Gastroesophageal sphincter (tissue), 4 donors: ENCODE data around the gene C1QL3. TPM values are rescaled to one million over a fixed set of nuclear protein-coding genes. Genes with fewer than 3 reads are reported as not detected.

Source experiments
- ATAC-seq: fragments of 150-250 bp; one replicate; pipeline ENCODE4 v1.9.1; 2016; ENCODE audit warnings: mild to moderate bottlenecking, moderate library complexity
- H3K27ac ChIP-seq, 4 donors: fragments of 200-600 bp; sonication (generic) in 3 of 4; 1 replicate in 3 of 4; 2 replicates in 1 of 4; pipeline ENCODE4 v1.5.1; 2016 to 2019
- H3K27me3 ChIP-seq: fragments of 200-600 bp; sonication (generic); one replicate; pipeline ENCODE4 v1.5.1; 2019
- H3K36me3 ChIP-seq, 2 donors: fragments of 200-600 bp; sonication (generic); one replicate each; pipeline ENCODE4 v1.5.1; 2019; ENCODE audit warnings: control low read depth in 1 of 2
- H3K4me1 ChIP-seq, 3 donors: fragments of 200-600 bp; sonication (generic); 1 replicate in 2 of 3; 2 replicates in 1 of 3; pipeline ENCODE4 v1.5.1; 2016 to 2019; ENCODE audit warnings: control low read depth in 2 of 3
- H3K4me3 ChIP-seq, 2 donors: fragments of 200-600 bp; sonication (generic); one replicate each; pipeline ENCODE4 v1.5.1; 2019; ENCODE audit warnings: mild to moderate bottlenecking in 1 of 2, moderate library complexity in 1 of 2
- H3K9me3 ChIP-seq, 3 donors: fragments of 200-600 bp; sonication (generic); one replicate each; pipeline ENCODE4 v1.5.1; 2017 to 2019; ENCODE audit warnings: control low read depth in 2 of 3
- CTCF ChIP-seq, 4 experiments: fragments of 200-600 bp in 2 of 4; fragments of 450-650 bp in 2 of 4; sonication (generic) in 1 of 4; IDR thresholded peaks; one replicate each; pipeline ENCODE4 v1.5.1; 2017 to 2019; ENCODE audit warnings: antibody characterized with exemption in 4 of 4, mild to moderate bottlenecking in 2 of 4, moderate library complexity in 2 of 4
- EP300 ChIP-seq: sonication (generic); formaldehyde crosslinking; IDR thresholded peaks from one replicate; pipeline ENCODE4 v1.6.1; 2017; ENCODE audit warnings: antibody characterized with exemption, mild to moderate bottlenecking
- POLR2A ChIP-seq, 2 donors: fragments of 450-650 bp; IDR thresholded peaks; one replicate each; pipeline ENCODE4 v1.6.1; 2017; ENCODE audit warnings: antibody characterized with exemption in 2 of 2, mild to moderate bottlenecking in 2 of 2, moderate library complexity in 1 of 2
- POLR2AphosphoS5 ChIP-seq: sonication (generic); formaldehyde crosslinking; IDR thresholded peaks from one replicate; pipeline ENCODE4 v1.6.1; 2017; ENCODE audit warnings: antibody characterized with exemption
- WGBS, 2 donors: methylation state at CpG; one replicate each; pipeline ENCODE4 v1.1.5; 2018; ENCODE audit warnings: low coverage in 1 of 2; 5-methylcytosine and 5-hydroxymethylcytosine counted together
- total RNA-seq, 4 donors: library from RNA; depleted of rRNA; stranded (reverse); fragments of >200 nt; gene quantifications; one replicate each; pipeline ENCODE4 v1.1.0, GENCODE V29; 2016

Gene C1QL3
- total RNA-seq, 4 donors from 2014 or later, result 0.54 TPM; not detected in 3

- 58 to 72% methylated on average over 2 to 4 of the region's 5 CpGs for WGBS, 2 donors
- Histone ChIP-seq H3K4me1 (no peaks in the 10 kb centered on the region), H3K9me3 (no peaks in the 10 kb centered on the region), H3K36me3 (peaks cover 0 to 3% of the 10 kb centered on the region in 2 donors), H3K4me3 (no peak overlapping the region), H3K27me3 (no peaks in the 10 kb centered on the region), H3K27ac (no peak overlapping the region)
- TF ChIP-seq POLR2A (IDR thresholded peaks at IDR 0.05), result no peak
- no peak for TF ChIP-seq POLR2AphosphoS5
- TF ChIP-seq EP300, result no peak
- TF ChIP-seq CTCF (IDR thresholded peaks at IDR 0.05), result no peak
- no peak for ATAC-seq
Observed at GRCh38 chr10:16481052-16481728, 40.5 kb downstream of the C1QL3 start.

- WGBS, 2 donors, result 66 to 87% methylated on average over 4 of the region's 4 CpGs
- Histone ChIP-seq H3K27ac (no peak overlapping the region), H3K4me3 (no peak overlapping the region), H3K4me1 (no peaks in the 10 kb centered on the region), H3K27me3 (no peaks in the 10 kb centered on the region), H3K36me3 (no peaks in the 10 kb centered on the region), H3K9me3 (no peaks in the 10 kb centered on the region)
- no peak for TF ChIP-seq POLR2A (IDR thresholded peaks at IDR 0.05)
- TF ChIP-seq POLR2AphosphoS5, result no peak
- TF ChIP-seq EP300, result no peak
- TF ChIP-seq CTCF (IDR thresholded peaks at IDR 0.05), result no peak
- no peak for ATAC-seq
Observed at GRCh38 chr10:16478801-16479200, 42.9 kb downstream of the C1QL3 start.

GRCh38 chr10:16477757-16478156 is 43.9 kb downstream of the C1QL3 start:
- Histone ChIP-seq H3K4me3 (no peak overlapping the region), H3K27me3 (no peaks in the 10 kb centered on the region), H3K36me3 (no peaks in the 10 kb centered on the region), H3K4me1 (no peaks in the 10 kb centered on the region), H3K27ac (no peak overlapping the region), H3K9me3 (no peaks in the 10 kb centered on the region)
- no peak for ATAC-seq
- TF ChIP-seq POLR2A (IDR thresholded peaks at IDR 0.05), result no peak
- no peak for TF ChIP-seq POLR2AphosphoS5
- TF ChIP-seq CTCF (IDR thresholded peaks at IDR 0.05), result no peak
- TF ChIP-seq EP300, result no peak
- WGBS, 2 donors, result 36 to 69% methylated on average over 1 of the region's 1 CpG

GRCh38 chr10:16472828-16473227 is 48.9 kb downstream of the C1QL3 start:
- ATAC-seq, result no peak
- H3K4me1 ChIP-seq, result no peaks in the 10 kb centered on the region
- no peak overlapping the region for H3K27ac ChIP-seq

More at GRCh38 chr10:16472828-16473227, 48.9 kb downstream of the C1QL3 start:
- TF ChIP-seq POLR2A (IDR thresholded peaks at IDR 0.05), result no peak
- no peak for TF ChIP-seq CTCF (IDR thresholded peaks at IDR 0.05)
- no peak for TF ChIP-seq POLR2AphosphoS5
- no peak for TF ChIP-seq EP300
- Histone ChIP-seq H3K9me3 (no peaks in the 10 kb centered on the region), H3K27me3 (no peaks in the 10 kb centered on the region), H3K36me3 (no peaks in the 10 kb centered on the region), H3K4me3 (no peak overlapping the region)
- 80 to 85% methylated on average over 3 of the region's 3 CpGs for WGBS, 2 donors
